Measurements from ENCODE around the gene PPP1R1B.

GRCh38 chr17:39678340-39679116 lies 51.8 kb downstream of the PPP1R1B start:
- TF ChIP-seq, protein P1, sequence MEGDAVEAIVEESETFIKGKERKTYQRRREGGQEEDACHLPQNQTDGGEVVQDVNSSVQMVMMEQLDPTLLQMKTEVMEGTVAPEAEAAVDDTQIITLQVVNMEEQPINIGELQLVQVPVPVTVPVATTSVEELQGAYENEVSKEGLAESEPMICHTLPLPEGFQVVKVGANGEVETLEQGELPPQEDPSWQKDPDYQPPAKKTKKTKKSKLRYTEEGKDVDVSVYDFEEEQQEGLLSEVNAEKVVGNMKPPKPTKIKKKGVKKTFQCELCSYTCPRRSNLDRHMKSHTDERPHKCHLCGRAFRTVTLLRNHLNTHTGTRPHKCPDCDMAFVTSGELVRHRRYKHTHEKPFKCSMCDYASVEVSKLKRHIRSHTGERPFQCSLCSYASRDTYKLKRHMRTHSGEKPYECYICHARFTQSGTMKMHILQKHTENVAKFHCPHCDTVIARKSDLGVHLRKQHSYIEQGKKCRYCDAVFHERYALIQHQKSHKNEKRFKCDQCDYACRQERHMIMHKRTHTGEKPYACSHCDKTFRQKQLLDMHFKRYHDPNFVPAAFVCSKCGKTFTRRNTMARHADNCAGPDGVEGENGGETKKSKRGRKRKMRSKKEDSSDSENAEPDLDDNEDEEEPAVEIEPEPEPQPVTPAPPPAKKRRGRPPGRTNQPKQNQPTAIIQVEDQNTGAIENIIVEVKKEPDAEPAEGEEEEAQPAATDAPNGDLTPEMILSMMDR (IDR thresholded peaks at IDR 0.05), result no peak
- TF ChIP-seq POLR2AphosphoS5 (IDR thresholded peaks at IDR 0.05), result no peak
- TF ChIP-seq EP300 (IDR thresholded peaks at IDR 0.05), result no peak
- no peak for TF ChIP-seq POLR2A (IDR thresholded peaks at IDR 0.05)

All from sigmoid colon (tissue), 4 donors.